Dedifferentiated amniotic fluid mesenchymal stem cell (primary cell): Measurements from ENCODE around the gene TIAM2.
A peak's percentile ranks its signal among the peaks of the same experiment; 100 is the strongest.
"Not testable (repeated sequence)": the region's sequence is repeated elsewhere in the genome, so short reads cannot be mapped to it uniquely, and the experiment has no call there.

Source experiments
- DNase-seq: peaks from one replicate; pipeline ENCODE4 v3.0.0-alpha.2; 2016; ENCODE audit errors: extremely low spot score

TIAM2 gene

GRCh38 chr6:155261111-155261900, 266.2 kb downstream of the TIAM2 start:
- no peak for DNase-seq

GRCh38 chr6:155262655-155263054, 267.5 kb downstream of the TIAM2 start:
- no peak for DNase-seq

DNA sequence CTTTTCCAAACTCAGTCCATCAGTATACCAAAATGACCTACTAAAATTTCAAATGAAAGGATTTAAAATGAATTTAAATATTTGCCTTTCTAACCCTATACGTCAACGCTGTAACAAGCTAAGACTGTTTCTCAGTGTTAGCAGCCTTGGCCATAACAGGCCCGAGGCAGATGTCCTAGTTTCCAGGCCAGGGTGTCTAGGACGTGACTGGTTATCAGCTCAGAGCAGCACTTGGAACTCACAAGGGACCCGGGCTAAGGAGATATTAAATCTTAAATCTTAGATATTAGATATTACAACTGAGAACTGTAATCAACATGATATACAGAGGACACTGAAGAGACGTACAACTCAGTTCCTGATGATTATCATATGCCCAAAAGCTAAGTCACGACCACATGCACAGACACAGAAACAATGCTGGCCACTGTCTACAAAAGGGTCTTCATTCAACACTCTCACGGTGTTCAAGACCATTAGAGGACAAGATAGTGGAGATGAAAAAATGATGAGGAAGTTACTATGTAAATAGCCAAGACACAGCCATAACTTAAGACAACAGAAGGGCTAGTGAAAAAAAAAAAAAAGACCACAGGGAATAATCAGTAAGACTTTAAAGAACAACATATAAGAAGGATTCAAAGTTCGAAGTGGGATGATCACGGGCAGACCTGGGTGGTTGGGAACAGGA, 268.4 kb downstream of the TIAM2 start, which contains the start of gene CLDN20:
CLDN20 (plus strand) TSS at position 641 of the 691 bp plus-strand sequence. CDS start 11,707 bp downstream, outside the sequence.
- DNase-seq, result no peak

DNA sequence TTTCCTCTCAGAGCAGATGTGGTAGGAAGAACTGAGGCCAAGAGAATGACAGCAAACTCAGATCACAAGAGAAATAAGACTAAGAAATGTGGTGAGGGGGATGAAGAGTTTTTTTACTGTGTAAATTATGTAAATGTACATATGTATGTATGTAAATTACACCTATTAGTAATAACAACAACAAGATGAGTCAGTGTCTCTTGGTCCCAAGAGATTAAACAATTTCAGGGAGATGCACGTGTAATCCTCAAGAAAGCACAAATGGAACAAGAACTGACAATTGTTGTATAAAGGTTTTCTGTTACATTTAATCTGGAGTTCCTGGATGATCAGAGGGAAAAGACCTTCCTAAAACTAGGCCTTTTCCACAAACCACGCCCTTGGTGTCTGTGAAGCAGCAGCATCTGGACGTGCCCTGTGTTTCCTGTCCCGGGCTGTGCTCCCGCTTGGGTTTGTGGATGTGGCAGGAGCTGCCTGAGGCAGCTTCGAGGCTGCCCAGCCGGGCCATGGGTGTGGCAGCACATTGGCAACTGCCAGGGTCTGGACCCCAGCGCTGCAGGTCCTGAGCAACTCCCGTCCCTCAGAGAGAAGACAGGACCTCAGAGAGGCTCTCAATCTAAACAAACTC, 269.7 kb downstream of the TIAM2 start:
- DNase-seq, result peak; percentile 33

GRCh38 chr6:155265843-155266535, 270.9 kb downstream of the TIAM2 start:
- no peak for DNase-seq

DNA sequence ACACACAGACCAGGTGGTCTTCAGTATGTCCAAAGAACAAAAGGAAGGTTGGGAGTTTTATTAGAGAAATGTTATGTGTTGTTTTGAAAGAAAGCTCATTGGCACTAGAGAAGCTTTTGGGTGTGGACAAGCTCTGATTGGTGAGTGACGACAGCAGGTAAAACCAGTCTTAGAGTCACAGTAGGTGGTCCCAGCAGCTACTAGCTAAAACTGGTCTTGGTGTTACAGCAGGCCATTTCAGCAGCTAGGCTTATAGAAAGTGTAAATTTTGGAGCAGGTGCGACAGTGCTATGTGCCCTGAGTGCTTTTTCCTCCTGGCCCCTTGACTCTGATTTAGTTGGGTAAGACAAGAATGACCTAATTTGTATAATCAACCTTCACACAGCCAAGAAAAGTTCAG, 272.3 kb downstream of the TIAM2 start:
- no peak for DNase-seq

DNA sequence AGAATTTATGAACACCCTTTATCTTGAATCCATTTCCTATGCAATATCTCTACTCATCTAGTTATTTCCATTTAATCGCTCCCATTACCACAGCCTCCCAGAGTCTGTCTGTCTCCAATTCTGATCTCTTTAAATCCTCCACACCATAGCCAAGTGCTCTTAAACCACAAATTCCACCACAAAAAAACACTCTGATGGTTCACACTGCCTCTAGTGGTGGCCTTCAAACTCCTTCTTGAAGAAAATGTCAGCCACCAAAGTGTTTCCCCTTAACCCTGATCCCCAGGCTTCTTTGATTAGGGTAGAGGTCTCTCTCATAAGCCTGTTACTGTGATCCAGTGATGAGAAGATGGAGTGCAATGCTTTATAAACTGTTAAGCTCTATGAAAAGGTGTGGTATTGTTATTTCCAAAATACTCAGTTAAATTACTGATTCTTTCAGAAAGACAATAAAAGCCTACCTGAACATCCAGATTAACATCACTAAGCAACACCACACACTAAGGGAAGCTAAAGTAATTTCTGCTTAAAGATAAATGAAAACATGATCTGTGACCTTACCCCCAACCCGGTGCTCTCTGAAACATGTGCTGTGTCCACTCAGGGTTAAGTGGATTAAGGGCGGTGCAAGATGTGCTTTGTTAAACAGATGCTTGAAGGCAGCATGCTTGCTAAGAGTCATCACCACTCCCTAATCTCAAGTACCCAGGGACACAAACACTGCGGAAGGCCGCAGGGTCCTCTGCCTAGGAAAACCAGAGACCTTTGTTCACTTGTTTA, 273.2 kb downstream of the TIAM2 start:
- not testable (repeated sequence) for DNase-seq

- DNase-seq, result no peak
Observed at GRCh38 chr6:155269765-155270164, 274.6 kb downstream of the TIAM2 start.

- no peak for DNase-seq
Observed at GRCh38 chr6:155270561-155271091, 275.5 kb downstream of the TIAM2 start.

DNA sequence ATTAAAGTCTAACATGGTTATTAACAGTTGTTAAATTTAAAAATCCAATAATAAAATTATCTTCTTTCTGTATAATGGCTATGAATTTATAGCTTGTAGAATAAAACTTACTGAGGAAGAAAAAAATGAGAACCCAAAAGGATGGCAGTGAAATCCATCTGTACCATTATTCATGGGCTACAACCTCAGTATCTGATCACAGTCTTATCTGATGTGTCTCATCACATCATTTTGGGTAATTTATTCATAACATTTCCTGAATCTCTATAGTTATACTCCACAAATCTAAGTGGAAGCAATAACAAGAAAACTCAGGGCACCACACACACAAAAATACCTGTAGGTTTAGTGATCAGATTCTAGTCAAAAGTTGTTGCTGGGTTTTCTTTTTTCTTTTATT, 276.0 kb downstream of the TIAM2 start:
- no peak for DNase-seq

GRCh38 chr6:155272353-155273232, 277.5 kb downstream of the TIAM2 start:
- no peak for DNase-seq

DNA sequence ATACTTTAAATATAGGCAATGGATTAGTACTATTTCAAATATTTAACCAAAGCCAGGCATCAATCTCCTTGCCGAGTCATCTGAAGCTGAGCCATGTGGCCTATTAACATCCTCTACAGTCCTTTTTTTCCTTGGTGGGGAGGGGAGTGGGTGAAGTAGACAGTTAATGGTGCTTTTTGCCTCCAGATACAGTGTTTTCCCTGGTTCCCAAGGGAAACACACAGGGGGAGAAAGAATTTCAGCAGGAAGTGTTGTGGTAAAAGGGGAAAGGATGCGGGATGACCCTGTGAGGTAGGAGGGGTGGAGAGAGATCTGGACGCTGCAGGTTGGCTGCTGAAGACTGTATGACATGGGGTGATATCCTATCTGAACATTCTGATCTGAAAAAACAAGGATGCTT, 278.3 kb downstream of the TIAM2 start:
- no peak for DNase-seq

GRCh38 chr6:155274106-155274505, 279.0 kb downstream of the TIAM2 start:
- DNase-seq, result no peak

DNA sequence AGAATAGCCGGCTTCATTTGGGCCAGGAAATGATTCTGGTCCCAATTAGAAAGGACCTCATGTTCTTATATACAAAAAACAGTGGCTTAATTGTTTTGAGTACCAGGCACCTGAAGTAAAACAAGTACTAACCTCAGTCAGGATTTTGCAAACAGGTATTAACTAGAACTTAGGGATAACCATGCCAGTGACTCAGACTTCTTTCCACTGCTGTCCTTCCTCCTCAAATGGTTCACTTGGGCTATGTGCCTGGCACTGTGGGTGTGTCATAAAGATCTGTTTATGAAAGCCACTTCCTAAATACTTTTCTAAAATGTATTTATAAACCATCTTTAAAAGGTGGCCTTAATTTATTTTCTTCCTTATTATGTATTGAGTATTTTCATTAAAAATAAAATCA, 279.4 kb downstream of the TIAM2 start:
- DNase-seq, result no peak

DNA sequence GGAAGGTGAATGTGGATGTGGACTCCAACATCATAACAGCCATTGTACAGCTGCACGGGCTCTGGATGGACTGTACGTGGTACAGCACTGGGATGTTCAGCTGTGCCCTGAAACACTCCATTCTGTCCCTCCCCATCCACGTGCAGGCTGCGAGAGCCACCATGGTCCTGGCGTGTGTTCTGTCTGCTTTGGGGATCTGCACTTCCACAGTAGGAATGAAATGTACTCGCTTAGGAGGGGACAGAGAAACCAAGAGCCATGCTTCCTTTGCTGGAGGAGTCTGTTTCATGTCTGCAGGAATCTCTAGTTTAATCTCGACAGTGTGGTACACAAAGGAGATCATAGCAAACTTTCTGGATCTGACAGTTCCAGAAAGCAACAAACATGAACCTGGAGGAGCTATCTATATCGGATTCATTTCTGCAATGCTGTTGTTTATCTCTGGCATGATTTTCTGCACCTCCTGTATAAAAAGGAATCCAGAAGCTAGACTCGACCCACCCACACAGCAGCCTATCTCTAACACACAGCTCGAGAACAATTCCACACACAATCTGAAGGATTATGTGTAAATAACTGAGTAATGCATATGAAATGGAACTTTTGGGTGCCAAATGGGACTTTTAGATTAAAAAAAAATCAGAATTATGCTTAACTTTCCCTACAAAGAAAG, 280.8 kb downstream of the TIAM2 start:
- DNase-seq, result no peak

DNA sequence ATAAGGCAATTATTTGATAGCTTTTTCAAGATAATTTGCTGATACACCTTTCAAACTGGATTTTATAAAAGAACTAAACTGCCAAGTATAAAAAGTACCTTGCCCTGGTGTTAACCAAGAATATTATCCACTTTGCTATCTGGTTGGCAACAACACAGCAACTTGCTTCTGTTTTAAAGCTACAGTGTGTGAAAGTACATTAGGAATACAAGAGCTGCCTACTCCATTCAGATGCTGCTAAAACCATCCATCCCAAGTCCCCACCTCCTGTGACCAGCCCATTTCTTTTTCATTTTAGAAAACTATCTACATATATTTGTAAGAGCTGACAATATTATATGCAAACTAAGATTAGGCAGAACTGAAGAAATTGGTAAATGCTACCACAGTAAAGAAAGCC, 281.5 kb downstream of the TIAM2 start:
- no peak for DNase-seq

DNA sequence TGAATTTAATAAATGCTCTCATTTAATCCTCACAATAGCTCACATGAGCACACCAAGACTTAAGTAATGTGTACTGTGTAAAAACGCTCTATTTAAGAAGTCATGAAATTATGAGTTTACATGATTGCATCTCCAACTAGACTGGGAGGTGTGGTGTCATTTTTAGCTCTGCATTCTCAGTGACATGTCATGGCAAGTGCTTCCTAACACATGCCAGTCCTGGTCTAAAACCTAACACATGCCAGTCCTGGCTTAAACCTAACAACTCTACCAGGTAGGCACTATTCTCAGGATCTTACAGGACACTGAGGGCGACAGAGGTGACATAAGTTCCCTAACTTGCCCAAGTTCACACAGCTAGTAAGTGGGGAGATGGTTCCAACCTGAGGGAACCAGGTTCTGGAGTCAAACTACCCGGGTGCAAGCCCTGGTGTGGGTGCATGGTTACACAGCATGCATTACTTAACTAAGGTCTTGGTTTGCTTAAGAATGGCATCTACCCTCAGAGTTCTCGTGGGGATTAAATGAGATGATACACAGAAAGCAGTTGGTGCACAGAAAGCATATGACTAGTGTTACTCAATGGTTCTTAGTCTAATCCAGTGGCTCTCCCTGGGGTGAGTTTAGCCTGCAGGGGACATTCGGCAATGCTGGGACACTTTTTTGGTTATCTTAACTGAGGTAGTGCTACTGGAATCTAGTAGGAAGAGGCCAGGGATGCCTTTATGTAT, 283.4 kb downstream of the TIAM2 start:
- DNase-seq, result no peak

GRCh38 chr6:155284775-155285174, 289.7 kb downstream of the TIAM2 start:
- DNase-seq, result no peak

GRCh38 chr6:155287762-155288161, 292.6 kb downstream of the TIAM2 start:
- no peak for DNase-seq
